ENCODE measurements around the gene AMN1.
"Not testable (repeated sequence)": the region's sequence is repeated elsewhere in the genome, so short reads cannot be mapped to it uniquely, and the experiment has no call there.

Gene AMN1

DNA sequence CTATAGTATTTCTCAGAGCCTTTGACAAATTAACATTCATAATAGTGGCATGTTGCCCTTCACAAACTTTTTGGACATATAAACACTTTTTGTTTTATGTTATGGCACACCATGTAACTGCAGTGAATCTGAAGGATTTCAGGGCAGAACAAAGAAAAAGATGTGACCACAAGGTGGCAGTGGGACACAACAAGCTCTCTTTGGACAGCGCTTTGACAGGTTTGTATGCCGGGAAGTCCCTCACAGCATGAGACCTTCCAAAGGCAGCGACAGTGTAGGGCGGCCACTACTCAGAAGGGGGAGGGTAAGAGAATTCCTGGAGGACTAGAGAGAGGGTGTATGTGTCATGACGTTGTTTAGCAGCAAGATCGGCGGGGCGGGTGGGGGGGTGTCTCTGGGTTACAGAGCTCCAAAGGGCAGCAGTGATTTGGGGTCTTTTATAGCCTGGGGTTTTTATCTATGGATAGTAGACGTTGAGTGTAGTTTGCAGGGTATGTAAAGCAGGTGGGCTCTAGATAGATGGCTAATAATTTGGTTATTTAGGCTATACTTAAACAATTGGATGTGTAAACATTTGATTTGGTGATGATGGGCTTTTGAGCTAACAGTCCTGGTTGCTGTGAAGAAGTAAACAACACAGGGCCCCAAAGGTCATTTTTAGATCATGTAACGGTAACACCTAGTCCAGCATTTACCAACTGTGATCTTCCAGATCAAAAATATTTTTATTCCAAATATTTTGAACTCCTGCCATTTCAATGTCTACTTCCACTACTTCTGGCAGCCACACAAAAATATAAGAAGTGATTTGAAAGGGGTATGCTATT, 46.5 kb downstream of the AMN1 start:
- DNase-seq (ENCODE audit: low spot score) = peak; percentile 37

GRCh38 chr12:31672521-31672920, 56.3 kb downstream of the AMN1 start:
- DNase-seq (ENCODE audit: low spot score) = no peak

- DNase-seq (ENCODE audit: low spot score) = not testable (repeated sequence)
Observed at GRCh38 chr12:31669582-31669981, 59.2 kb downstream of the AMN1 start.

GRCh38 chr12:31669020-31669419, 59.8 kb downstream of the AMN1 start:
- DNase-seq (ENCODE audit: low spot score) = no peak

- DNase-seq (ENCODE audit: low spot score) = no peak
Observed at GRCh38 chr12:31664038-31664437, 64.8 kb downstream of the AMN1 start.

DNA sequence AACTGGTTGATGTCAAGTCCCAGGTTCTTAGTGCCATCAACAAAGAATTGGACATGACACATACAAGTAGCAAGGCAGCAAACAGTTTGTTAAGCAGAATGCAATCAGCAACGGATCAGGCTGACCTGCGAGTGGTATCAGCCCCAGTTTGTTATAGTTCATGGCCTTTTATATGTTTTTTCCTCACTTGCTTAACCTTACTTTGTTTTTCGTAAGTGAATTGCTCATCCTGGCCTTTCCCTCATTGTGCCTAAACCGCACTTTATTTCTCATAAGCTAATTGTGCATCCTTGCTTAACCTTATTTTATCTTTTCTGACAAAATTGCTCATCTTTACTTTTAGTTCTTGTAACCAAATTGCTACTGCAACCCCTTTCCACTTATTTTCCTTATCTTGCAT, 65.2 kb downstream of the AMN1 start:
- no peak for DNase-seq (ENCODE audit: low spot score)

DNA sequence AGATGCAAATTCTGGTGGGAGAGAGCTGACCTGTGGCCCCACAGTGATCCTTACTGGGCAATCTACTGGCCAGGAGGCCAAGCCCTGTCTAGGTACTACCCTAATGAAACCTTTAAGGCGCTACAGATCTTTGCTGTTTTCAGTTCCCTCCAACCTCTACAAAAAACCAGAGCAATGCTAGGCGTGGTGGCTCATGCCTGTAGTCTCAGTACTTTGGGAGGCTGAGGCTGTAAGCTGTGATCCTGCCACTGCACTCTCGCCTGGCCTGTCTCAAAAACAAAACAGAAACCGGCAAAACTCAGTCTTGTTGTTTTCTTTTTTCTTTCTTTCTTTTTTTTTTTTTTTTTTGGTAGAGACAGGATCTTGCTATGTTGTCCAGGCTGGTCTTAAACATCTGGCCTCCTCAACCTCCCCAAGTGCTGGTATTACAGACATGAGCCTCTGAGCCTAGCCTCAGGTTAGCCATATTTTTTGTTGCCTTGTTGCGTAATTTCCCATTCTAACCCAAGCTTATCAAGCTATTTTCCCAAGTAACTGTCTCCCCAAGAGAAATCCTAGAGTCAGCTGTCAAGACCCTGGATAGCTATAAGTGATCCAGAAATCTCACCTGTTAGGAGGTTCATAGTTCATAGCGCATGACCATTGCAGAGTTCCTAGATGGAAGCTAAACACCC, 66.5 kb downstream of the AMN1 start:
- DNase-seq (ENCODE audit: low spot score) = no peak

GRCh38 chr12:31659087-31659942, 69.5 kb downstream of the AMN1 start, which contains the start of gene ETFBKMT:
TSS of gene ETFBKMT (plus strand) at chr12:31659688. CDS start at chr12:31661954, 2,266 bp downstream.
- peak; percentile 88 for DNase-seq (ENCODE audit: low spot score)

DNA sequence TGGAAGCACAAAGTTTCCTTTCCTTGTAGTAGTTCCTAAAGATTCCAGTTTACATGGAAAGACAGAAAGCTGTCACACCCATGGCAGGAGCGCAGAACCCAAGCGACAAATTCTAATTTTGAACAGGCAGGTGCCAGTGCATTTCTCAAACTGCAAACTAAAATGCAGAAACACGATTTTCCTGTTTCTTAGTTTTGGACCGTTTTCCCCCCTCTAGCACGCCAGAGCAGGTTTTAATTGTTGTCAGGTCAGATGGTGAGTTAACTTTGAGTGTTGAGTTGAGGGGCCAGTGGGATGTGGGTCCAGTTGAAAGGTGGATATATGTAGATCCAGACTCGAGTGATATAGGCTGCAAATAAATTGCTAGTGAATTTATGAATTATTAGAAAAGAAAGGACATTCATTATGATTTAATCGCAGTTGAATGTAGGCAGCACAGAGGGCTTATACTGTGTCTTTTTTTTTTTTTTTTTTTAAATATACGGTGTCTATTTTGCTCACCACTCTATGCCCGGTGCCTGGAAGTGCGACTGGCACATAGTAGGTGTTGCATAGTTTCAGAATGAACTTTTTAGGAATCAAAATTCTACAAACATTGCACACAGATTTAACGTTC, 70.2 kb downstream of the AMN1 start:
- no peak for DNase-seq (ENCODE audit: low spot score)

DNA sequence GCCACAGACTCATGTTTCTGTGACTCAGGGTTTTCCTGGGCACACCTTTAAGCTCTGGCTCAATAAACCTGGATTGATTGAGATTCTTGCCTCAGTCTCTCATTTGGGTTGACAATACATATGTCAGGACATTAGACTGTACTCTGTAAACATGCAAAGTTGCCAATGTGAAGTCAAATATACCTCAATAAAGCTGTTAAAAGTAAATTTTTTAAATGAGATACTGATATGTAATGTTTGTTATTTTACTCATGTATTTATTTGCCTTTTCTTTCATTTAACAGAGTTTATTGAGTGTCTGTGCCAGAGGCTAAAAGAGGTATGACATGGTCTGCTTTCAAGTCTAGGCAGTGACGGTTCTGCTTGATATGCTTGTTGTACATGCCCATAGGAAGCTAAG, 73.0 kb downstream of the AMN1 start:
- no peak for DNase-seq (ENCODE audit: low spot score)

GRCh38 chr12:31655208-31655607, 73.6 kb downstream of the AMN1 start:
- no peak for DNase-seq (ENCODE audit: low spot score)

GRCh38 chr12:31651893-31652521, 76.8 kb downstream of the AMN1 start:
- DNase-seq (ENCODE audit: low spot score) = no peak

DNA sequence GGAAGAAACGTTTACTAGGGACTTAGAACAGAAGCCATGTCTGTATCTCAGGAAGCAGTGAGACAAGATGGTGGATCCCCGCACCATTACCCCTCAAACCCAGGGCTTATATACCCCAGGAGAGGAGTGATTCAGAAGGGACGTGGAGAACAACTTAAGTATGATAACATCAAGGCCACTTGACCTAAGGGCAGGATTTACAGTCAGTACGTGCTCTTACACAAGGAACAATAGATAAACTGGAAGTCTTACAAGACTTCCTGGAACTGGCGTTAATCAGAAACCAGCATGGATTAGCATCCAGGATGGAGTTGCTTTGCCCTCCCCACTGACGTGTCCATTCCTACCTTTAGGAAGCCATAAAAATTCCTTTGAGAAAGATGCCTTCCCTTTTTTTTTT, 77.9 kb downstream of the AMN1 start:
- no peak for DNase-seq (ENCODE audit: low spot score)

DNA sequence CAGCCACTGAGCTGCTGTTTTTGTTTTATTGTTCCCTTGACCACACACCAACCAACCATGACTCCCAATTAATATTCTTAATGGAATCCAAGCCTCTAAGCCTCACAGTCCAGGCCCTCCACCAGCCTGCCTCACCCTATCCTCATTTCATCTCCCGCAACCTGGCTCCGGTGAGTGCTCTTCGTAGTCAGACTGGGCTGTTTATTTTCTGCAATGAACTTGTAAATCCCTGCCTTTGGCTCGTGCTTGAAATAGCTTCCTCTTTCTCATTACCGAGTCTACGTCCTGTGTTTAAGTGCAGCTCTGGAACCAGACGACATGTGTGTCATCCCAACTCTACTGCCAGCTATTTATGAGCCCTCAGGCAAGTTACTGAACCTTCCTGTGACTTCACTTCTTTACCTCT, 81.7 kb downstream of the AMN1 start:
- no peak for DNase-seq (ENCODE audit: low spot score)

GRCh38 chr12:31645924-31646323, 82.9 kb downstream of the AMN1 start:
- no peak for DNase-seq (ENCODE audit: low spot score)

GRCh38 chr12:31644536-31644935, 84.3 kb downstream of the AMN1 start:
- no peak for DNase-seq (ENCODE audit: low spot score)

DNA sequence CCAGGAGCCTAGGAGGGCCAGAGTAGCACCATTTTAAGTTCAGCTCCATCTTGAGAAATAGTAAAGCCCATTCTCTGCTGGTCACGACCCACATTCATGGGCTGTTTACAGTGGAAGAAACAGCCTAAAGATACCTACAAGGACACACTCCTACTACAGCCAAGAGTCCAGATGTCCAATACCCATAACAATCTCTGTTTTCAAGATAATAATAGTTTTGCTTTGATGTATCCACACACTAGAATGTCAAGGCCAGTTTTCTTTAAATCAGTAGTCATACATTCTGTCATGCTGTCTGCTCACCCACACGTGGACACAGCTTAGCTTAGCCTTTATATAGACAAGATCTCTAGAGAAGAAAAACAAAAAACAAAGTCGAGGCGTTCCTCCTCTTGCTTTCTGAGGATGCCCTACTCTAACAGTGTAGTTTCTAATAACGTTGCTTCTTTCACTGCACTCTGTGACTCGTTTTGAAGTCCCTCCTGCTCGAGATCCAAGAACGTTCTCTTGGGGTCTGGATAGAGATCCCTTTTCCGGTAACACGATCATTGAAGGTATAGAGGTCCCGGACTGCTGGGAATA, 87.2 kb downstream of the AMN1 start:
- DNase-seq (ENCODE audit: low spot score) = no peak

DNA sequence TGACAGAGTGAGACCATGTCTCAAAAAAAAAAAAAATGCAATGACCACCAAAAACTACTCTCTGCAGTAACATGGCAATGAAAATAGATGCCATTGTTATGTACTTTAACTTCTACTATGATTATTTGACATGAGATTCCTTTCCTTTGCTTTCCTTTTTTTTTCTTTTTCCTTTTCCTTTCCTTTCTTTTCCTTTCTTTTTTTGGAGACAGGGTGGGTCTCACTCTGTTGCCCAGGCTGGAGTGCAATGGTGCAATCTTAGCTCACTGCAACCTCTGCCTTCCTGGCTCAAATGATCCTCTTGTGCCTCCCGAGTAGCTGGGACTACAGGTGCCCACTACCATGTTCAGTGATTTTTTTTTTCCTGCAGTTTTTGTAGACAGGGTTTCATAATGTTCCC, 94.2 kb downstream of the AMN1 start:
- no peak for DNase-seq (ENCODE audit: low spot score)

DNA sequence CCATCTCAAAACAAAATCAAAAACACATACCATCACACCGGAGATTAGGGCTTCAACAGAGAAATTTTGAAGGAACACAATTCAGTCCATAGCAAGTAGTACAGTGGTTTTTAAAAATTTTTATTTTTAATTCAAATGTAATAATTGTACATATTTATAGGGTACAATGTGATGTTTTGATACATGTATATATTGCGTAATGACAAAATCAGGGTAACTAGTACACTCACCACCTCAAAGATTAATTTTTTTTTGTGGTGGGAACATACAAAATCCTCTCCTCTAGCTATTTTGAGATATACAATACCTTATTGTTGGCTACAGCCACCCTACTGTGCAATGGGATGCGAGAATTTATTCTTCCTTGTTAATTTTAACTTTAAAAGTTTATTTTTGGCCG, 95.4 kb downstream of the AMN1 start:
- DNase-seq (ENCODE audit: low spot score) = no peak

DNA sequence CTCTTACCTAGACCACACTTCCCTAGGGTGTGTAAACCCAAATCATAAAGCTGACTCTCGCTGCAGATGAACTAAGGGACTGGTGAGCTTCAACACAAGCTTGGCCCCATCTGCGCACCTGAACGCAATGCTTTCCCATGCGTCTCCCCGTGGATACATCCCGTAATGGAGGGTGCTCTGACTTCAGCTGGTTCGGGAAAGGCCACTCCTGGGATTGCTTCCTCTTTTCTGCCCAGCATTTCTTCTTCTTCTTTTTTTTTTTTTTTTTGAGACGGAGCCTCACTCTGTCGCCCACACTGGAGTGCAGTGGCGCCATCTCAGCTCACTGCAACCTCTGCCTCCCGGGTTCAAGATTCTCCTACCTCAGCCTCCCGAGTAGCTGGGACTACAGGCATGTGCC, 97.0 kb downstream of the AMN1 start:
- no peak for DNase-seq (ENCODE audit: low spot score)

DNA sequence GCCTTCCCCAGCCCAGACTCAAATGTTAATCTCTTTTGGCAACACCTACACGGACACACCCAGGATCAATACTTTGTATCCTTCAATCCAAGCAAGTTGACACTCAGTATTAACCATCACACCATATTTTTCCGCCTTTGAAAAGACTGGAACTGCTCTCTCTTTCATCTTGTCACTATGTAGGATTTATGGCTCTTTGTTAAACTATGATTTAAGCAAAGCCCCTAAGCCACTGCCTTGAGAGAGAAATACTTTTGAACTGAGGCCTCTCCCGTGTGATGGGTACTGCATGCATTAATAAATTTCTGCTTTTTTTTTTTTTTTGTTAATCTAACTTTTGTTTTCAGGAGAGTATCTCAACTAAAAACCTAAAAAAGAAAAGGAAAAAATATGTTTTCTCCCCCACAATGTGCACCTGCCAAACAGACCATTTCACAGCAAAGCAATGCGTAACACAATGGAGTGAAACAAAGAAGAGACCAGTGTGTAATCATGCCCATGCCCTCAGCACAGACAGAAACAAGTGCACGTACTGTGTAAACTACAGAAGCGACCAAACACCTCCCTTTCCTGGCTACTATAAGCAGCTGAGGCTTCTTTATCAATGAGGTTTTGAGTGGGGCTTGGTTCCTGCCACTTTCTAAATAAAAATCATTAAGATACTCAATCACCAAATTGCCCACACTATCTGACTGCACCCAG, 97.6 kb downstream of the AMN1 start:
- no peak for DNase-seq (ENCODE audit: low spot score)

All from globus pallidus (tissue), 1 donor.